Measurements from ENCODE around the gene NANOS3. TPM values are rescaled to one million over a fixed set of nuclear protein-coding genes. Genes with fewer than 3 reads are reported as not detected.
"Not testable (repeated sequence)": the region's sequence is repeated elsewhere in the genome, so short reads cannot be mapped to it uniquely, and the experiment has no call there.

The NANOS3 gene
- total RNA-seq, 1 donor from 2014 or later = not detected

GRCh38 chr19:13848340-13848677 lies 28.6 kb upstream of the NANOS3 start:
- H3K27me3 ChIP-seq (ENCODE audit: control insufficient read depth, insufficient read depth, low read length) = no peaks in the 10 kb centered on the region
- H3K36me3 ChIP-seq (ENCODE audit: control insufficient read depth, insufficient read depth, low read length) = no peaks in the 10 kb centered on the region
- no peak for TF ChIP-seq CTCF (IDR thresholded peaks at IDR 0.05; ENCODE audit: insufficient read depth, low read length, poor library complexity, severe bottlenecking)
- no peak overlapping the region for H3K4me3 ChIP-seq (ENCODE audit: low read depth, low read length)
- no peak for DNase-seq (ENCODE audit: low read depth)

GRCh38 chr19:13848798-13849676 lies 27.9 kb upstream of the NANOS3 start:
- Histone ChIP-seq H3K4me3 (ENCODE audit: low read depth, low read length) (no peak overlapping the region), H3K36me3 (ENCODE audit: control insufficient read depth, insufficient read depth, low read length) (no peaks in the 10 kb centered on the region), H3K27me3 (ENCODE audit: control insufficient read depth, insufficient read depth, low read length) (no peaks in the 10 kb centered on the region)
- DNase-seq (ENCODE audit: low read depth) = no peak
- TF ChIP-seq CTCF (IDR thresholded peaks at IDR 0.05; ENCODE audit: insufficient read depth, low read length, poor library complexity, severe bottlenecking) = no peak

- H3K27me3 ChIP-seq (ENCODE audit: control insufficient read depth, insufficient read depth, low read length) = no peaks in the 10 kb centered on the region
- no peak for DNase-seq (ENCODE audit: low read depth)
- H3K36me3 ChIP-seq (ENCODE audit: control insufficient read depth, insufficient read depth, low read length) = no peaks in the 10 kb centered on the region
- H3K4me3 ChIP-seq (ENCODE audit: low read depth, low read length) = peak overlapping the region; percentile 8
- no peak for TF ChIP-seq CTCF (IDR thresholded peaks at IDR 0.05; ENCODE audit: insufficient read depth, low read length, poor library complexity, severe bottlenecking)
These were observed 26.7 kb upstream of the NANOS3 start for GRCh38 chr19:13849991-13850909.

GRCh38 chr19:13850910-13851733 lies 25.8 kb upstream of the NANOS3 start:
- H3K4me3 ChIP-seq (ENCODE audit: low read depth, low read length) = peak overlapping the region; percentile 8
- no peak for DNase-seq (ENCODE audit: low read depth)
- H3K27me3 ChIP-seq (ENCODE audit: control insufficient read depth, insufficient read depth, low read length) = no peaks in the 10 kb centered on the region
- no peaks in the 10 kb centered on the region for H3K36me3 ChIP-seq (ENCODE audit: control insufficient read depth, insufficient read depth, low read length)
- TF ChIP-seq CTCF (IDR thresholded peaks at IDR 0.05; ENCODE audit: insufficient read depth, low read length, poor library complexity, severe bottlenecking) = no peak

GRCh38 chr19:13851734-13852114 lies 25.2 kb upstream of the NANOS3 start:
- H3K4me3 ChIP-seq (ENCODE audit: low read depth, low read length); H3K36me3 ChIP-seq (ENCODE audit: control insufficient read depth, insufficient read depth, low read length); DNase-seq (ENCODE audit: low read depth); H3K27me3 ChIP-seq (ENCODE audit: control insufficient read depth, insufficient read depth, low read length): not testable (repeated sequence)

GRCh38 chr19:13852171-13852707 lies 24.7 kb upstream of the NANOS3 start:
- DNase-seq (ENCODE audit: low read depth); H3K36me3 ChIP-seq (ENCODE audit: control insufficient read depth, insufficient read depth, low read length); H3K4me3 ChIP-seq (ENCODE audit: low read depth, low read length); H3K27me3 ChIP-seq (ENCODE audit: control insufficient read depth, insufficient read depth, low read length): not testable (repeated sequence)
